Neutrophil (primary cell): ENCODE measurements around the gene NRK.

Experiments used
- H3K27ac ChIP-seq: fragments of 200-600 bp; sonication (generic); 2 replicates; pipeline ENCODE4 v1.5.1; 2016; ENCODE audit warnings: mild to moderate bottlenecking, moderate library complexity
- H3K27me3 ChIP-seq: fragments of 200-600 bp; sonication (generic); 2 replicates; pipeline ENCODE4 v1.6.0; 2016; ENCODE audit warnings: mild to moderate bottlenecking
- H3K36me3 ChIP-seq: fragments of 200-600 bp; sonication (generic); 2 replicates; pipeline ENCODE4 v1.5.1; 2017
- H3K4me1 ChIP-seq, 2 experiments: fragments of 200-600 bp in 1 of 2; sonication (generic) in 1 of 2; 1 replicate in 1 of 2; 2 replicates in 1 of 2; pipeline versions ENCODE4 v1.5.1 to v1.6.1; 2013 to 2016; ENCODE audit warnings: low read depth in 1 of 2, low read length in 1 of 2, mild to moderate bottlenecking in 1 of 2, moderate library complexity in 1 of 2; ENCODE audit not compliant: control insufficient read depth in 1 of 2, insufficient read depth in 1 of 2
- H3K4me3 ChIP-seq, 2 experiments: fragments of 200-600 bp in 1 of 2; sonication (generic) in 1 of 2; 1 replicate in 1 of 2; 2 replicates in 1 of 2; pipeline ENCODE4 v1.5.1; 2013 to 2016; ENCODE audit warnings: low read depth in 1 of 2, low read length in 1 of 2, mild to moderate bottlenecking in 1 of 2, moderate library complexity in 1 of 2
- H3K9me3 ChIP-seq: fragments of 200-600 bp; sonication (generic); 2 replicates; pipeline ENCODE4 v1.5.1; 2016
- TF ChIP-seq, protein P1 (sequence below): fragments of 200-600 bp; sonication (generic); IDR thresholded peaks from 2 replicates; pipeline ENCODE4 v1.5.1; 2016; ENCODE audit warnings: antibody characterized with exemption

NRK gene

GRCh38 chrX:105894721-105895120 lies 72.4 kb downstream of the NRK start:
- H3K4me3 ChIP-seq = no peak overlapping the region
- H3K4me1 ChIP-seq = no peaks in the 10 kb centered on the region
- no peaks in the 10 kb centered on the region for H3K36me3 ChIP-seq
- TF ChIP-seq, protein P1, sequence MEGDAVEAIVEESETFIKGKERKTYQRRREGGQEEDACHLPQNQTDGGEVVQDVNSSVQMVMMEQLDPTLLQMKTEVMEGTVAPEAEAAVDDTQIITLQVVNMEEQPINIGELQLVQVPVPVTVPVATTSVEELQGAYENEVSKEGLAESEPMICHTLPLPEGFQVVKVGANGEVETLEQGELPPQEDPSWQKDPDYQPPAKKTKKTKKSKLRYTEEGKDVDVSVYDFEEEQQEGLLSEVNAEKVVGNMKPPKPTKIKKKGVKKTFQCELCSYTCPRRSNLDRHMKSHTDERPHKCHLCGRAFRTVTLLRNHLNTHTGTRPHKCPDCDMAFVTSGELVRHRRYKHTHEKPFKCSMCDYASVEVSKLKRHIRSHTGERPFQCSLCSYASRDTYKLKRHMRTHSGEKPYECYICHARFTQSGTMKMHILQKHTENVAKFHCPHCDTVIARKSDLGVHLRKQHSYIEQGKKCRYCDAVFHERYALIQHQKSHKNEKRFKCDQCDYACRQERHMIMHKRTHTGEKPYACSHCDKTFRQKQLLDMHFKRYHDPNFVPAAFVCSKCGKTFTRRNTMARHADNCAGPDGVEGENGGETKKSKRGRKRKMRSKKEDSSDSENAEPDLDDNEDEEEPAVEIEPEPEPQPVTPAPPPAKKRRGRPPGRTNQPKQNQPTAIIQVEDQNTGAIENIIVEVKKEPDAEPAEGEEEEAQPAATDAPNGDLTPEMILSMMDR = no peak
- H3K27me3 ChIP-seq = no peaks in the 10 kb centered on the region
- H3K9me3 ChIP-seq = no peaks in the 10 kb centered on the region
- no peak overlapping the region for H3K27ac ChIP-seq

DNA sequence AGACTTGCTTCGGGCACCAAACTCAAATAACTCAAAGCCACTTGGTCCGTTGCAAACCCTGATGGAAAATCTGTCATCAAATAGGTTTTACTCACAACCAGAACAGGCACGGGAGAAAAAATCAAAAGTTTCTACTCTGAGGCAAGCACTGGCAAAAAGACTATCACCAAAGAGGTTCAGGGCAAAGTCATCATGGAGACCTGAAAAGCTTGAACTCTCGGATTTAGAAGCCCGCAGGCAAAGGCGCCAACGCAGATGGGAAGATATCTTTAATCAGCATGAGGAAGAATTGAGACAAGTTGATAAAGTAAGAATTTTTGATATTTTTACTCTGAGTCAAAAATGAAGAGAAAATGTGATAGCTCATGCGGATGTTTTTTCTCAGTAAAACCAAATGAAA lies 87.2 kb downstream of the NRK start:
- TF ChIP-seq, protein P1 = no peak
- H3K27me3 ChIP-seq = no peaks in the 10 kb centered on the region
- no peak overlapping the region for H3K27ac ChIP-seq
- H3K36me3 ChIP-seq = no peaks in the 10 kb centered on the region
- no peak overlapping the region for H3K4me3 ChIP-seq
- no peaks in the 10 kb centered on the region for H3K4me1 ChIP-seq
- H3K9me3 ChIP-seq = no peaks in the 10 kb centered on the region

GRCh38 chrX:105910563-105911105 lies 88.3 kb downstream of the NRK start:
- Histone ChIP-seq H3K36me3 (no peaks in the 10 kb centered on the region), H3K4me3 (no peak overlapping the region), H3K27me3 (no peaks in the 10 kb centered on the region), H3K9me3 (no peaks in the 10 kb centered on the region), H3K4me1 (no peaks in the 10 kb centered on the region), H3K27ac (no peak overlapping the region)
- TF ChIP-seq, protein P1 = no peak

GRCh38 chrX:105945266-105945665 lies 122.9 kb downstream of the NRK start:
- no peak overlapping the region for H3K4me3 ChIP-seq
- H3K36me3 ChIP-seq = no peaks in the 10 kb centered on the region
- no peaks in the 10 kb centered on the region for H3K27me3 ChIP-seq
- no peaks in the 10 kb centered on the region for H3K9me3 ChIP-seq
- H3K27ac ChIP-seq = no peak overlapping the region
- TF ChIP-seq, protein P1 = no peak
- H3K4me1 ChIP-seq = no peaks in the 10 kb centered on the region

GRCh38 chrX:105969487-105969886 lies 147.1 kb downstream of the NRK start:
- Histone ChIP-seq H3K4me3 (no peak overlapping the region), H3K9me3 (no peaks in the 10 kb centered on the region), H3K27me3 (no peaks in the 10 kb centered on the region), H3K36me3 (no peaks in the 10 kb centered on the region), H3K4me1 (no peaks in the 10 kb centered on the region), H3K27ac (no peak overlapping the region)
- TF ChIP-seq, protein P1 = no peak
